HL-60 (cell line): Measurements from ENCODE around the gene GRM4.

ENCODE experiments used
- DNase-seq, 2 experiments: peaks; one replicate each; pipeline ENCODE4 v3.0.0-alpha.2; 2010 to 2020; ENCODE audit warnings: low read depth in 1 of 2, low spot score in 1 of 2
- H3K27ac ChIP-seq: fragments of 250-450 bp; sonication (Bioruptor Pico); replicated peaks from 2 replicates; pipeline ENCODE4 v1.5.1; 2020; ENCODE audit warnings: mild to moderate bottlenecking, moderate library complexity
- H3K27me3 ChIP-seq: fragments of 250-450 bp; sonication (Bioruptor Pico); 2 replicates; pipeline ENCODE4 v1.5.1; 2021; ENCODE audit warnings: mild to moderate bottlenecking, moderate library complexity; ENCODE audit not compliant: insufficient read depth, poor library complexity, severe bottlenecking
- H3K4me3 ChIP-seq: replicated peaks from 2 replicates; pipeline ENCODE4 v1.5.1; 2011; ENCODE audit warnings: mild to moderate bottlenecking, control low read depth, low read length; ENCODE audit not compliant: insufficient read depth
- CTCF ChIP-seq: IDR thresholded peaks from one replicate; pipeline ENCODE4 v1.5.1; 2011; ENCODE audit warnings: low read length, control low read depth, inconsistent platforms; ENCODE audit not compliant: insufficient read depth
- GABPA ChIP-seq: IDR thresholded peaks from 2 replicates; pipeline ENCODE4 v1.6.1; 2012; ENCODE audit warnings: low read depth
- POLR2AphosphoS5 ChIP-seq: IDR thresholded peaks from 2 replicates; pipeline ENCODE4 v1.6.1; 2012; ENCODE audit warnings: low read depth
- REST ChIP-seq: IDR thresholded peaks from 2 replicates; pipeline ENCODE4 v1.6.1; 2012; ENCODE audit warnings: low read depth; ENCODE audit not compliant: insufficient replicate concordance
- SPI1 ChIP-seq: IDR thresholded peaks from 2 replicates; pipeline ENCODE4 v1.6.1; 2012; ENCODE audit warnings: low read depth, mild to moderate bottlenecking, borderline replicate concordance

The GRM4 gene

GRCh38 chr6:34113532-34113931, 32.4 kb downstream of the GRM4 start:
- H3K4me3 ChIP-seq = no peak overlapping the region
- TF ChIP-seq SPI1 = no peak
- TF ChIP-seq CTCF = no peak
- TF ChIP-seq GABPA = no peak
- TF ChIP-seq REST = no peak
- no peak for TF ChIP-seq POLR2AphosphoS5
- no peak overlapping the region for H3K27ac ChIP-seq
- no peaks in the 10 kb centered on the region for H3K27me3 ChIP-seq
- DNase-seq = no peak

GRCh38 chr6:34112126-34112525, 33.8 kb downstream of the GRM4 start:
- TF ChIP-seq SPI1 = no peak
- no peak for TF ChIP-seq GABPA
- no peak for TF ChIP-seq REST
- TF ChIP-seq CTCF = no peak
- no peak for TF ChIP-seq POLR2AphosphoS5
- no peaks in the 10 kb centered on the region for H3K27me3 ChIP-seq
- DNase-seq = no peak
- H3K27ac ChIP-seq = no peak overlapping the region
- H3K4me3 ChIP-seq = no peak overlapping the region

- H3K27me3 ChIP-seq = no peaks in the 10 kb centered on the region
- H3K27ac ChIP-seq = no peak overlapping the region
- no peak for DNase-seq
- TF ChIP-seq GABPA (no peak), SPI1 (no peak), POLR2AphosphoS5 (no peak), CTCF (no peak), REST (no peak)
- no peak overlapping the region for H3K4me3 ChIP-seq
Observed at GRCh38 chr6:34110610-34111009, 35.3 kb downstream of the GRM4 start.
